Astrocyte of the spinal cord (primary cell): ENCODE measurements around the gene EGFL8.

Experiments used
- DNase-seq: peaks from one replicate; pipeline ENCODE4 v3.0.0; 2011; ENCODE audit warnings: low read depth, low spot score
- H3K4me3 ChIP-seq: 2 replicates; pipeline ENCODE4 v1.5.1; 2011; ENCODE audit warnings: low read depth, mild to moderate bottlenecking, low read length, moderate library complexity
- CTCF ChIP-seq: IDR thresholded peaks from 2 replicates; pipeline ENCODE4 v1.5.1; 2012; ENCODE audit warnings: low read depth, mild to moderate bottlenecking, low read length, inconsistent platforms
- in situ Hi-C: cut with HindIII; loops from 2 replicates; pipeline ENCODE4 v1.10.0; 2017; ENCODE audit warnings: low sequenced_read_pairs

The EGFL8 gene

GRCh38 chr6:32177788-32178546, 13.6 kb downstream of the EGFL8 start, which contains the start of gene RNF5:
Gene RNF5 (plus strand): TSS chr6:32178405. CDS start chr6:32178512, 107 bp downstream.
- in situ Hi-C loops = no loop called here
- no peak for TF ChIP-seq CTCF
- peak; percentile 100 for DNase-seq
- peak within 1 kb of the TSS; percentile 98 for H3K4me3 ChIP-seq

GRCh38 chr6:32178547-32179440, 14.4 kb downstream of the EGFL8 start:
- DNase-seq = no peak
- in situ Hi-C loops = no loop called here
- no peak for TF ChIP-seq CTCF
- H3K4me3 ChIP-seq = peak overlapping the region; percentile 98

GRCh38 chr6:32179766-32180405, 15.5 kb downstream of the EGFL8 start:
- in situ Hi-C loops = no loop called here
- no peak for DNase-seq
- H3K4me3 ChIP-seq = no peak overlapping the region
- no peak for TF ChIP-seq CTCF

- no peak for DNase-seq
- H3K4me3 ChIP-seq = no peak overlapping the region
These were observed 16.8 kb downstream of the EGFL8 start for GRCh38 chr6:32181148-32181702.

GRCh38 chr6:32181915-32182529, 17.6 kb downstream of the EGFL8 start:
- no peak for DNase-seq
- in situ Hi-C loops = no loop called here
- no peak for TF ChIP-seq CTCF
- H3K4me3 ChIP-seq = no peak overlapping the region

More at GRCh38 chr6:32181148-32181702, 16.8 kb downstream of the EGFL8 start:
- no peak for TF ChIP-seq CTCF
- in situ Hi-C loops = no loop called here
